Kidney epithelial cell (primary cell): ENCODE measurements around the gene IPO5. TPM values are rescaled to one million over a fixed set of nuclear protein-coding genes. Genes with fewer than 3 reads are reported as not detected.

ENCODE experiments used
- DNase-seq: peaks from one replicate; pipeline ENCODE4 v3.0.0-alpha.2; 2010; ENCODE audit warnings: low read depth
- H3K27me3 ChIP-seq: 2 replicates; pipeline ENCODE4 v1.6.0; 2011; ENCODE audit warnings: low read length; ENCODE audit not compliant: control insufficient read depth, insufficient read depth
- H3K36me3 ChIP-seq: 2 replicates; pipeline ENCODE4 v1.5.1; 2011; ENCODE audit warnings: low read length; ENCODE audit not compliant: control insufficient read depth, insufficient read depth
- H3K4me3 ChIP-seq: 2 replicates; pipeline ENCODE4 v1.5.1; 2011; ENCODE audit warnings: low read depth, mild to moderate bottlenecking, control low read depth, low read length
- CTCF ChIP-seq: IDR thresholded peaks from 2 replicates; pipeline ENCODE4 v1.5.1; 2011; ENCODE audit warnings: mild to moderate bottlenecking, moderate library complexity, low read length, control low read depth, inconsistent platforms; ENCODE audit not compliant: insufficient read depth, poor library complexity, severe bottlenecking
- total RNA-seq: library from RNA; depleted of rRNA; stranded (reverse); fragments of >200 nt; gene quantifications from 2 replicates; pipeline ENCODE4 v1.2.3, GENCODE V29; 2015

IPO5 gene
- total RNA-seq, result 124 and 144 TPM in 2 replicates

GRCh38 chr13:97953376-97953970 is at the start of gene IPO5:
IPO5 (plus strand) TSS chr13:97953675; CDS start chr13:97976697, 23,022 bp downstream.
- no peak for TF ChIP-seq CTCF
- no peaks in the 10 kb centered on the region for H3K27me3 ChIP-seq
- no peaks in the 10 kb centered on the region for H3K36me3 ChIP-seq
- no peak for DNase-seq
- H3K4me3 ChIP-seq, result no peak within 1 kb of the TSS

- no peak for TF ChIP-seq CTCF
- Histone ChIP-seq H3K4me3 (no peak overlapping the region), H3K27me3 (no peaks in the 10 kb centered on the region), H3K36me3 (no peaks in the 10 kb centered on the region)
- no peak for DNase-seq
These were observed 49.4 kb upstream of the IPO5 start for GRCh38 chr13:97904059-97904458.

GRCh38 chr13:97905517-97905916 is 48.0 kb upstream of the IPO5 start:
- Histone ChIP-seq H3K27me3 (no peaks in the 10 kb centered on the region), H3K36me3 (no peaks in the 10 kb centered on the region), H3K4me3 (no peak overlapping the region)
- TF ChIP-seq CTCF, result no peak
- no peak for DNase-seq

DNA sequence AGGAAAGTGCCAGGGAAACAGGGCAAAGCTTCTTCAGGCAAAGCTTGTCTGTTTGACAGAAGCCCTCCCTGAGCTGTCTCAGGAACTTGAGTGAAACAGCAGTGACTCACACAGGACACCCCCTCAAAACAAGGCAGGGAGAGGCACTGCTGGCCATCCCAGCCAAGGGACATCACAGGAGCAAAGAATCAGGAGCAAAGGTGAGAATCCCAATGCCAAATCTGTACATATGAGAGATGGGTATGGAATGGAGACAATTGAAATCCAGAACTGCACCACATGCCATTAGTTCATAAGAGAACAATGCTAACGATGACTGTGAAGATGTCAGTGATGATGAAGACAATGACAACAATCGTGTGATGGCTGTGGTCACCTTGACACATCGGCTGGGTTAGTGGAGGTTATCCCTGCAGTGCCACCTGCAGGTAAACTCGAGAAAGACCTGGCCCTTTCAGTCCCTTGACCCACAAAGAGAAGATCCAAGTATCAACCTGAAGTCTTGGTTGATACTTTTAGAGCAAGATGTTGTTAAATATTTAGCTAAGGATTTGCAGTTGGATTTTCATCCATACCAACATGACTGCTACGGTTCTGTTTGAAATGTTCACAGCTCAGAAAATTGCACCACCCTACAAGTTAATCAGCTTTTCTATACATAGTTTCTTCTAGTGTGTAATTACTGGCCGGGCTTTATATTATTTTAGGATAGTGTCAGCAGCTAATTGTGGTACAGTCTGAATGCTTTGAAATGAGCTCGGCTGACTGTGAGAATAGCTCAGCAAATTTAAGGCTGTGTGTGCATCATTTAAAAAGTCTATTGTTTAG is 42.0 kb upstream of the IPO5 start:
- Histone ChIP-seq H3K27me3 (no peaks in the 10 kb centered on the region), H3K4me3 (no peak overlapping the region), H3K36me3 (no peaks in the 10 kb centered on the region)
- DNase-seq, result no peak
- peak; percentile 23 for TF ChIP-seq CTCF

- H3K4me3 ChIP-seq, result no peak overlapping the region
- no peak for DNase-seq
- no peak for TF ChIP-seq CTCF
- no peaks in the 10 kb centered on the region for H3K27me3 ChIP-seq
- H3K36me3 ChIP-seq, result no peaks in the 10 kb centered on the region
These were observed 41.3 kb upstream of the IPO5 start for GRCh38 chr13:97912139-97912535.

DNA sequence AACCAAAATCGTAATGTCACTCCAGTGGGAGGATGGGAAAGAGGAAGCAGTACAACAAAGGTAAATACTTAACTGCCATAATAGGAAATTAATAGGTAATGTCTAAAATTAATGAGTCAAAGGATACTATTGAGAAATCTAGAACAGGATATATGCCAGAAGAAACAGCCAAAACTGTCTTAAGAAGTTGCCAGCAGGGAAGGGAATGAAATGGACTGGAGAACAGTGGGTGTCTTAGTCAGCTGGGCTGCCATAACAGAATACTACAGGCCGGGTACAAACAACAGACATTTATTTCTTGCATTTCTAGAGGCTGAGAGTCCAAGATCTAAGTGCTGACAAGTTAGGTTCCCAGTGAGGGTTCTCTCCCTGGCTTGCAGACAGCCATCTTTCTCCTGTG is 40.3 kb upstream of the IPO5 start:
- H3K4me3 ChIP-seq, result no peak overlapping the region
- H3K27me3 ChIP-seq, result no peaks in the 10 kb centered on the region
- no peak for DNase-seq
- TF ChIP-seq CTCF, result no peak
- H3K36me3 ChIP-seq, result no peaks in the 10 kb centered on the region
